Stimulated activated naive B cell treated with anti-CD40 and anti-IgM and Interleukin-4, amounts not matched to agents 10 μg/mL and 1 μg/mL and 100 μg/mL, for 72 hours (primary cell): ENCODE measurements around the gene HLA-DMA.

Experiments
- ATAC-seq, 2 donors: fragments of 150-1000 bp; cut with Tn5 transposase; replicated peaks; 2 replicates each; pipeline ENCODE4 v1.10.0; 2021; ENCODE audit warnings: moderate library complexity in 1 of 2
- DNase-seq: peaks from one replicate; pipeline ENCODE4 v3.0.0; 2021
- H3K27ac Mint-ChIP-seq: one replicate; pipeline ENCODE4 v1.8.0; 2022; ENCODE audit warnings: mild to moderate bottlenecking, mixed read lengths
- H3K27me3 Mint-ChIP-seq, 2 donors: one replicate each; pipeline ENCODE4 v1.8.0; 2022; ENCODE audit warnings: mixed read lengths in 2 of 2
- H3K36me3 Mint-ChIP-seq, 2 donors: one replicate each; pipeline ENCODE4 v1.8.0; 2022; ENCODE audit warnings: mixed read lengths in 2 of 2, mild to moderate bottlenecking in 1 of 2
- H3K4me1 Mint-ChIP-seq, 2 donors: one replicate each; pipeline ENCODE4 v1.8.0; 2022; ENCODE audit warnings: mixed read lengths in 2 of 2, mild to moderate bottlenecking in 1 of 2
- H3K4me3 Mint-ChIP-seq, 2 donors: one replicate each; pipeline ENCODE4 v1.8.0; 2022; ENCODE audit warnings: mild to moderate bottlenecking in 2 of 2, mixed read lengths in 2 of 2, moderate library complexity in 1 of 2
- H3K9me3 Mint-ChIP-seq, 2 donors: one replicate each; pipeline ENCODE4 v1.8.0; 2022; ENCODE audit warnings: mixed read lengths in 2 of 2, mild to moderate bottlenecking in 1 of 2

Gene HLA-DMA

DNA sequence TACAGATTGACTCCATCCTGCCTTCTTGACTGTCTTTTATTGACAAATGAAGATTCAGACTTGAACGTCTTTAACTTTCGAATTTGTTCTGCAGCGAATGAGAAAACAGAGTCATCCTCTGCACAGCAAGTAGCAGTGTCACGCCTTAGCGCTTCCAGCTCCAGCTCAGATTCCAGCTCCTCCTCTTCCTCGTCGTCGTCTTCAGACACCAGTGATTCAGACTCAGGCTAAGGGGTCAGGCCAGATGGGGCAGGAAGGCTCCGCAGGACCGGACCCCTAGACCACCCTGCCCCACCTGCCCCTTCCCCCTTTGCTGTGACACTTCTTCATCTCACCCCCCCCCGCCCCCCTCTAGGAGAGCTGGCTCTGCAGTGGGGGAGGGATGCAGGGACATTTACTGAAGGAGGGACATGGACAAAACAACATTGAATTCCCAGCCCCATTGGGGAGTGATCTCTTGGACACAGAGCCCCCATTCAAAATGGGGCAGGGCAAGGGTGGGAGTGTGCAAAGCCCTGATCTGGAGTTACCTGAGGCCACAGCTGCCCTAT lies 27.7 kb upstream of the HLA-DMA start:
- Mint-ChIP-seq H3K27me3 (no peaks in the 10 kb centered on the region), H3K9me3 (no peaks in the 10 kb centered on the region), H3K36me3 (peaks cover 56 to 66% of the 10 kb centered on the region in 2 donors), H3K4me3 (peak overlapping the region in 1 of 2 donors; percentile 19), H3K27ac (peak overlapping the region; percentile 42), H3K4me1 (peaks cover 33 to 77% of the 10 kb centered on the region in 2 donors)
- DNase-seq (no peak), ATAC-seq (no peak)

DNA sequence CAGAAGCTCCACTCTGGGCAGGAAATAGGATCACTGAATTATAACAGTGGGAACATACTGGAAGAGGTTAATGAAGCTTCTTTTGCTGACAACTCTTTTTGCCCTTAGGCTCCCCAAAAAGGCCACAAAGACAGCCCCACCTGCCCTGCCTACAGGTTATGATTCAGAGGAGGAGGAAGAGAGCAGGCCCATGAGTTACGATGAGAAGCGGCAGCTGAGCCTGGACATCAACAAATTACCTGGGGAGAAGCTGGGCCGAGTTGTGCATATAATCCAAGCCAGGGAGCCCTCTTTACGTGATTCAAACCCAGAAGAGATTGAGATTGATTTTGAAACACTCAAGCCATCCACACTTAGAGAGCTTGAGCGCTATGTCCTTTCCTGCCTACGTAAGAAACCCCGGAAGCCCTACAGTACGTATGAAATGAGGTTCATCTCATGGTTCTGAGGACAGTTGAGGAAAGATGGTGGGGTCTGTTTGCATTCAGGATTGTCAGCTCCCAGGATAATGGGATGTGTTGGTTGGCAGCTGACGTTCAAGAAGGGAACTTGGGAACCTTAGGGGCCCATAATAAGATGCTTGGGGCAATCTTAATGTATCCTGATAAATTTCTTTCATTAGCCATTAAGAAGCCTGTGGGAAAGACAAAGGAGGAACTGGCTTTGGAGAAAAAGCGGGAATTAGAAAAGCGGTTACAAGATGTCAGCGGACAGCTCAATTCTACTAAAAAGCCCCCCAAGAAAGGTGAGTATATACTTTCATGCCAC lies 27.0 kb upstream of the HLA-DMA start:
- Mint-ChIP-seq H3K4me1 (peaks cover 32 to 77% of the 10 kb centered on the region in 2 donors), H3K36me3 (peaks cover 61 to 73% of the 10 kb centered on the region in 2 donors), H3K27me3 (no peaks in the 10 kb centered on the region), H3K27ac (peak overlapping the region; percentile 84), H3K4me3 (no peak overlapping the region), H3K9me3 (no peaks in the 10 kb centered on the region)
- DNase-seq (no peak), ATAC-seq (no peak)

DNA sequence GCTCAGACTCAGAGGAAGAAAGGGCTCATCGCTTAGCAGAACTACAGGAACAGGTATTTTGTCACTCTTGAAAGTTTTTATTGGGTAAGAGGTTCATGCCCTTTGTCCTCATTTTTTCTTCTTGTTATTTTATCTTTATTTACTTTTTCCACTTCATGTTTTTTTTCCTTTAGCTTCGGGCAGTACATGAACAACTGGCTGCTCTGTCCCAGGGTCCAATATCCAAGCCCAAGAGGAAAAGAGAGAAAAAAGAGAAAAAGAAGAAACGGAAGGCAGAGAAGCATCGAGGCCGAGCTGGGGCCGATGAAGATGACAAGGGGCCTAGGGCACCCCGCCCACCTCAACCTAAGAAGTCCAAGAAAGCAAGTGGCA lies 25.0 kb upstream of the HLA-DMA start:
- Mint-ChIP-seq H3K4me1 (peaks cover 32 to 67% of the 10 kb centered on the region in 2 donors), H3K9me3 (no peaks in the 10 kb centered on the region), H3K4me3 (peak overlapping the region; percentile 39 to 42)

DNA sequence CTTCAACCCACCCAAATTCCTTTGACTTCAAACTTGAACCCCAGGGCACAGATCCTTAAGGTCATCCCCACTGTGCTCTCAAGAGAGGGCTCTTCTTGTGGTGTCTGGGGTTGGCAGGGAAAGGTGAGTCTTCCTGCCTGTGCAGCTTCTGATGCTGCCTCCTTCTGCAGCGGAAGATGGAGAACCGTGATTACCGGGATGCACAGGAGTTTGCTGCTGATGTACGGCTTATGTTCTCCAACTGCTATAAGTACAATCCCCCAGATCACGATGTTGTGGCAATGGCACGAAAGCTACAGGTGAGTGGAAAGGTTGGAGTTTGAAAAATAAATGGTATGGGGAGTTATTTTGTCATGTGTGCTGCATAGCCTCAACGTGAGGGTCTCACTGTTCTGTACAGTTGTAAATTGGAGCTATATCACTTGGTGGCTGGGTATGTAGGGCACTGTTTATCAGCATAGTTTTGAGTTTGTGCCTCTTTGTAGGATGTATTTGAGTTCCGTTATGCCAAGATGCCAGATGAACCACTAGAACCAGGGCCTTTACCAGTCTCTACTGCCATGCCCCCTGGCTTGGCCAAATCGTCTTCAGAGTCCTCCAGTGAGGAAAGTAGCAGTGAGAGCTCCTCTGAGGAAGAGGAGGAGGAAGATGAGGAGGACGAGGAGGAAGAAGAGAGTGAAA lies 24.5 kb upstream of the HLA-DMA start:
- Mint-ChIP-seq H3K4me1 (peaks cover 32 to 67% of the 10 kb centered on the region in 2 donors), H3K4me3 (peak overlapping the region; percentile 3 to 42), H3K27ac (peak overlapping the region; percentile 57)

More for the DNA sequence above, 25.0 kb upstream of the HLA-DMA start:
- peaks cover 79 to 92% of the 10 kb centered on the region in 2 donors for H3K36me3 Mint-ChIP-seq
- DNase-seq = no peak
- H3K27me3 Mint-ChIP-seq = no peaks in the 10 kb centered on the region
- H3K27ac Mint-ChIP-seq = peak overlapping the region; percentile 57
- no peak for ATAC-seq

DNA sequence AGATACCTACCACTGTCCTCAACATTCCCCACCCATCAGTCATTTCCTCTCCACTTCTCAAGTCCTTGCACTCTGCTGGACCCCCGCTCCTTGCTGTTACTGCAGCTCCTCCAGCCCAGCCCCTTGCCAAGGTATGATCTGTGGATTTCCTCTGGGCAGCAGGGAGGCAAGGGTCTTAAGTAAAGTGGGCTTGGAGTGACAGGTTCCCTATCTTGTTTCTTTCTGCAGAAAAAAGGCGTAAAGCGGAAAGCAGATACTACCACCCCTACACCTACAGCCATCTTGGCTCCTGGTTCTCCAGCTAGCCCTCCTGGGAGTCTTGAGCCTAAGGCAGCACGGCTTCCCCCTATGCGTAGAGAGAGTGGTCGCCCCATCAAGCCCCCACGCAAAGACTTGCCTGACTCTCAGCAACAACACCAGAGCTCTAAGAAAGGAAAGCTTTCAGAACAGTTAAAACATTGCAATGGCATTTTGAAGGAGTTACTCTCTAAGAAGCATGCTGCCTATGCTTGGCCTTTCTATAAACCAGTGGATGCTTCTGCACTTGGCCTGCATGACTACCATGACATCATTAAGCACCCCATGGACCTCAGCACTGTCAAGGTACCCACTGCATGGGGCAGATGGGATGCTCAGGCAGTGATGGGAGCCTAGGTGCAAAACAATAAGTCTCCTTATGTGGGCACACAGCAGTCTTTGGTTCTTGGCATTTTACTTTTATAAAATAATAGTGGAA lies 23.6 kb upstream of the HLA-DMA start:
- H3K4me3 Mint-ChIP-seq = peak overlapping the region; percentile 89 to 97
- no peaks in the 10 kb centered on the region for H3K27me3 Mint-ChIP-seq
- H3K27ac Mint-ChIP-seq = peak overlapping the region; percentile 88
- DNase-seq (no peak), ATAC-seq (no peak)
- peaks cover 33 to 66% of the 10 kb centered on the region in 2 donors for H3K4me1 Mint-ChIP-seq
- no peaks in the 10 kb centered on the region for H3K9me3 Mint-ChIP-seq
- peaks cover 85 to 95% of the 10 kb centered on the region in 2 donors for H3K36me3 Mint-ChIP-seq

More for the DNA sequence above, 24.5 kb upstream of the HLA-DMA start:
- Mint-ChIP-seq H3K9me3 (no peaks in the 10 kb centered on the region), H3K27me3 (no peaks in the 10 kb centered on the region), H3K36me3 (peaks cover 84 to 95% of the 10 kb centered on the region in 2 donors)
- no peak for ATAC-seq
- no peak for DNase-seq

DNA sequence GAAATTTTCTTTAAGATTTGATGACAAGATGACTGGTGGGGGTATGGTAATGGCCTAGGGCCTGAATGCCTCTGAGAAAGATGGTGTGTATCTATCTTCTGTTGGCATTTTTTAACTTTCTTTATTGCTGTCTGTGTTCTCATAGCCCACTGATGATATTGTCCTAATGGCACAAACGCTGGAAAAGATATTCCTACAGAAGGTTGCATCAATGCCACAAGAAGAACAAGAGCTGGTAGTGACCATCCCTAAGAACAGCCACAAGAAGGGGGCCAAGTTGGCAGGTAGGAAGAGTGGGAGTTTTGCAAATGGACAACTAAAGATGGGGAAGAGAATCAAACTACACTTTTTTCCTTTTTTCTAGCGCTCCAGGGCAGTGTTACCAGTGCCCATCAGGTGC lies 23.0 kb upstream of the HLA-DMA start:
- peaks cover 88 to 97% of the 10 kb centered on the region in 2 donors for H3K36me3 Mint-ChIP-seq
- DNase-seq = no peak
- H3K4me1 Mint-ChIP-seq = peaks cover 35 to 65% of the 10 kb centered on the region in 2 donors
- H3K4me3 Mint-ChIP-seq = peak overlapping the region; percentile 89 to 97
- H3K27ac Mint-ChIP-seq = peak overlapping the region; percentile 88
- H3K9me3 Mint-ChIP-seq = no peaks in the 10 kb centered on the region
- no peaks in the 10 kb centered on the region for H3K27me3 Mint-ChIP-seq
- no peak for ATAC-seq

DNA sequence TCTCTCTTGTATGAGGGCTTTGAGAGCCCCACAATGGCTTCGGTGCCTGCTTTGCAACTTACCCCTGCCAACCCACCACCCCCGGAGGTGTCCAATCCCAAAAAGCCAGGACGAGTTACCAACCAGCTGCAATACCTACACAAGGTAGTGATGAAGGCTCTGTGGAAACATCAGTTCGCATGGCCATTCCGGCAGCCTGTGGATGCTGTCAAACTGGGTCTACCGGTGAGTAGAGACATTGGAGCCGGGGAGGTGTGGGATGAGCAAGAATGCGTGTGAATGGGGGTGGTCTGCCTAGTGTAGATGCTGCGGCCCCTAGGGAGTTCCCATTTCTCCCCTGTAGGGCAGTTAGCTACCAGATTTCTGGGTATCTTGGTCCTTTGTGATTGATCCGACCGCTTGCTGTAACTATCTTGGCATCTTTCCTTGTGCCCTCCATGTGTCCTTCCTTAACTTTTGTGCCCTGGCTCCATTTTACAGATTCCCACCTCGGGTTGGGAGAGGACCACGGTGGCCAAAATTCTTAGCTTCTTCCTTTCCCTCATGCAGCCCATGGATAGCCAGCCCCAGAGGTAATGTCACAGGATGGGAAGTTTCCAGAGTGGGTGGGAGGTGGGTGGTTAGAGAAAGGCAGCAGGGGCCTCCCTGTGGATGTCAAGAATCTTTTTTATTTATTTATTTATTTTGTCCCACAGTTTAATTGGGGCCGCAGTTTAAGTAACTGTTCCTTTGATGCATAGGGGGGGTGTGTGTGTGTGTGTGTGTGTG lies 21.8 kb upstream of the HLA-DMA start:
- ATAC-seq (no peak), DNase-seq (no peak)
- H3K4me1 Mint-ChIP-seq = peaks cover 34 to 64% of the 10 kb centered on the region in 2 donors
- H3K27me3 Mint-ChIP-seq = no peaks in the 10 kb centered on the region
- peak overlapping the region; percentile 81 for H3K27ac Mint-ChIP-seq
- H3K36me3 Mint-ChIP-seq = peaks cover 86 to 99% of the 10 kb centered on the region in 2 donors
- no peaks in the 10 kb centered on the region for H3K9me3 Mint-ChIP-seq
- peak overlapping the region; percentile 89 to 97 for H3K4me3 Mint-ChIP-seq

DNA sequence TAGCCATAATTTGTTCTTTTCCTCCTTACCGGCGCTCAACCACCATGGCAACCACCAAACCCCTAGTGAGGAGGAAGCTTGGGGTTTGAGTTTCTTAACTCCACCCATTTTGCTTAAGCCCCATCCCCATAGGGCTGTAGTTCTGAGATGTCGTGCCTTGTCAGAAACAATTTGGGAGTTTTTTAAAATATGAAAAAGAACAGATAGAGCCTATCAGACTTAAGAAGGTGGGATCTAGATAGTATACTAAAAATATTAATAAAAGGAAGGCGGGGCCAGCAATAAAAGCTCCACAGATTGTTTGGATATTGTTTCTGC lies 21.1 kb upstream of the HLA-DMA start:
- H3K36me3 Mint-ChIP-seq = peaks cover 84 to 99% of the 10 kb centered on the region in 2 donors
- no peaks in the 10 kb centered on the region for H3K27me3 Mint-ChIP-seq
- ATAC-seq (no peak), DNase-seq (no peak)
- peaks cover 32 to 59% of the 10 kb centered on the region in 2 donors for H3K4me1 Mint-ChIP-seq
- no peaks in the 10 kb centered on the region for H3K9me3 Mint-ChIP-seq
- H3K4me3 Mint-ChIP-seq = peak overlapping the region; percentile 89 to 97
- peak overlapping the region; percentile 100 for H3K27ac Mint-ChIP-seq

DNA sequence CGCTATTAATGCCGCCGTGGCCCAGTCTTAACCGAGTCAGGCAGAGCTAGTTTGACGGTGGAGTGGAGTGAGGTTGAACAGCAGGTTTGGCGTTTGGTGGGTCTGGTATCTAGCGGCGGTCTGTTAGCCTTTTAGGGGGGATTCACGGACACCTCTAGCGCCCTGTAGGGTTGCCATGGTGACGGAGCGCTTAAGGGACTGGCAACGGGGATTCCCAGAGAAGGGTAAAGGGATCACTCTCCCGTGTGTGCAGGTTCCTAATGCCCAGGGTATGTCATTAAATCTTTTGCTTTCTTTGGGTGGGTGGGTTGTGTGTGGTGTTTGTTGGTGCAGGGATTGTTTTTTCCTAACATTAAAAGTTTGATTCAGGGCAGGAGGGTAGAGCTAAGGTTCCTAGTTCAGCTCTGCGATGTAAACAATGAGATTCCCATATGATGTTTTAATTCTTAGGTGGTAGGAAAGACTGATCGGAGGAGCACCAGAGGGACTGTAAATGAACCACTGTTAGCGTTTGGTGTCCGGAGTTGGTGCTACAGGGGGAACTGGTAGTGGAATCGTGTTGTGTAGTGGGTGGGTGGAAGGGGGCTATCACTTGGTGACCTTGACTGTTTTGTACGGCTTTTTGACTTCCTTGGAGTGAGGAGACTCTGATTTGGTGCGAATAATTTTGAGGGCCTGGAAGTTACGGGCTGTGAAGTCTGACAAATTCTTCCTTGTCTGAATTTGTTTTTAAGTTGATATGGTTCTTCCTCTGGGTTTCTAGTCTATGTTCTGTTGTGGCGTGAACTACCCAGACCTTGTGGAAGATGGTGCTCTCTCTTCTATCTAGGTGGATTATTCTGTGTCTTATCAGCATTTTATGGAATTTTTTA lies 20.5 kb upstream of the HLA-DMA start:
- ATAC-seq (no peak), DNase-seq (peak; percentile 46)
- peak overlapping the region; percentile 100 for H3K27ac Mint-ChIP-seq
- H3K9me3 Mint-ChIP-seq = no peaks in the 10 kb centered on the region
- peak overlapping the region; percentile 89 to 97 for H3K4me3 Mint-ChIP-seq
- peaks cover 32 to 54% of the 10 kb centered on the region in 2 donors for H3K4me1 Mint-ChIP-seq
- H3K27me3 Mint-ChIP-seq = no peaks in the 10 kb centered on the region
- peaks cover 78 to 98% of the 10 kb centered on the region in 2 donors for H3K36me3 Mint-ChIP-seq

DNA sequence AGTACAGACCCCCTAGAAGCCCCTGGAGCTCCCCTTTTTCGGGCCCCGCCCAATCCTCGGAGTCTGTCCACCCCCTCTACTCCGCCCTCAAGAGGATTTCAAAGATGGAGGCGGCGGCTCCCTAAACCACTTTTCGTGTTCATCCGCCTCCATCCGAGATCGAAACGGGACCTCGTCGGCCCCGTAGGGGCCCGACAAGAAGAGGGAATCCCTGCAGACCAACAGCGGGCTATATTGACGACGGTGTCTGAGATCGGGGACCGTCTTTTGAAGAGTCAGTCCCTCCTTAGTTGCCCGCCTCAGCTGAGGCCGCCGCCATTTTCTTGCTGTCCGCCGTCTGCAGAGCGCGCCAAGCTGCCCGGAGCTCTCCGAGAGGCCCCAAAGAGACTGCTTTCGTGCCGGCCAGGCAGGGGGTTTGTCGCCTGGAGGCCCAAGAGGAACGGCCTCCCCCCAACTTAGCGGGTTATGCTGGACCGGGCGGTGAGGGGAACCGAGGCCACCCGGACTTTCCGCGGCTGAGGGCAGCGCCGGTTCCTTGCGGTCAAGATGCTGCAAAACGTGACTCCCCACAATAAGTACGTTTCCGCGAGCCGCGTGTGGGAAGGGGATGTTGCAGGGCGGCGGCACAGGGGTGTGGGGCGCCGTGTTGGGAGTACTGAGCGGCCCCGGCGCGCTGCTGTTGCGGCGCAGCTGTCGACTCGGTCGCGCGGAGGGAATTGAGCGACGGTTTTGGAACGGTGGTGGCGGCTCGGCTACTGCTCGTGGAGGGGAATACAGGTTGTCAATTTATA lies 19.7 kb upstream of the HLA-DMA start:
- peaks cover 29 to 48% of the 10 kb centered on the region in 2 donors for H3K4me1 Mint-ChIP-seq
- no peak for ATAC-seq
- no peaks in the 10 kb centered on the region for H3K27me3 Mint-ChIP-seq
- no peaks in the 10 kb centered on the region for H3K9me3 Mint-ChIP-seq
- peak overlapping the region; percentile 89 to 97 for H3K4me3 Mint-ChIP-seq
- H3K27ac Mint-ChIP-seq = peak overlapping the region; percentile 100
- no peak for DNase-seq
- H3K36me3 Mint-ChIP-seq = peaks cover 74 to 95% of the 10 kb centered on the region in 2 donors

DNA sequence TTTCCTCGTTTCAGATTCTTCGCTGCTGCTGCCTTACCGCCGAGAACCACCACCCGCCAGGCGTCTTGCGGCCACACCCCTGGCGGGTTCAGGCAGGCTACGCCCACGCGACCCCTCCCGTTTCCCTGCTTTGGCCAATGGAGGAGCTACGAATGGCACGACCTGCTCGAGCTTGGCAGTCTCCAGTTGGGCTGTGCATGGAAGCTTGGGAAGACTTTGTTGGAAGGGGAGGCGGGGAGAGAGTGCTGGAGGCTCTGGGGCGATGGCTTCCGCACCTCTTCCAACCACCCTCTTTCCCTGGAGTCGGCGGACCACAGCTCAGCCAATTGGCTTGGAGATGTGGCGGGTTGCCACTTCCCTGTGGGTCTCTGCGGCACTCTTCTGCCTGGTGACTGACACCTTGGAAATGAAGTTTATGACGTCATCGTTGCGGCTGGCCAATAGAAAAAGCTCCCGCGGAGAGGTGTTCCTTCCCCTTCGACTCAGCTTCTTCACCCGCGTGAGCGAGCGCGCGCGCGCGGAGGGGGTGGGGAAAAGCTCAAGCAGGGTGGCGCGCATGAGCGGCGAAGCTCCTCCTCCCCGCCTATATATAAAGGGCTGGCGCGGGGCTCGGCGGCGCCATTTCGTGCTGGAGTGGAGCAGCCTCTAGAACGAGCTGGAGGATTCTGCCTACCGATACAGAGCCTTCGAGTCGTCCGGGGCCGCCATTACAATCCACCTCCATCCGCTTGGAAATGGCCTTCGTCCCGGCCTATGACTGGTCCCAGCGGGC lies 18.9 kb upstream of the HLA-DMA start:
- ATAC-seq = peak; percentile 42 to 53
- H3K9me3 Mint-ChIP-seq = no peaks in the 10 kb centered on the region
- peak; percentile 99 for DNase-seq
- H3K4me3 Mint-ChIP-seq = peak overlapping the region; percentile 89 to 97
- peaks cover 31 to 48% of the 10 kb centered on the region in 2 donors for H3K4me1 Mint-ChIP-seq
- no peaks in the 10 kb centered on the region for H3K27me3 Mint-ChIP-seq
- H3K27ac Mint-ChIP-seq = peak overlapping the region; percentile 100
- peaks cover 68 to 88% of the 10 kb centered on the region in 2 donors for H3K36me3 Mint-ChIP-seq

DNA sequence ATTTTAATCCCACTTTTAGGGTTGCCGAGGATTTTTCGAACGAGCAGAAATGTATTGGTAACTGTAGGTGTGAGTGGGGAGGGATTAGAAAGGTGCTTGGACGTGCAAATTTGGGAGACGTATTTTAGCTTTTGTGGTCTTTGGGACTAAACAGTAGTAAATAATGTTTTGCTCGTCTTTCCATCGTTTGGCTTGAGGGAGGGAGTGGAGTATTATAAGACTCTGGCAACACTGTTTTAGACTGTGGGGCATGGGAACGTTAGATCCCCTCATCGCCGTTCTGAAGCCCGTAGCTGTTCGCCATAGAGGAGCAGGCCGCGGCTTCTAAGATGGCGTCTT lies 18.3 kb upstream of the HLA-DMA start:
- no peaks in the 10 kb centered on the region for H3K27me3 Mint-ChIP-seq
- peak overlapping the region; percentile 89 to 97 for H3K4me3 Mint-ChIP-seq
- ATAC-seq (no peak), DNase-seq (no peak)
- no peaks in the 10 kb centered on the region for H3K9me3 Mint-ChIP-seq
- H3K4me1 Mint-ChIP-seq = peaks cover 29 to 48% of the 10 kb centered on the region in 2 donors
- peaks cover 64 to 82% of the 10 kb centered on the region in 2 donors for H3K36me3 Mint-ChIP-seq
- H3K27ac Mint-ChIP-seq = peak overlapping the region; percentile 100
